HG03135 (cell line): ENCODE measurements around the gene ELMO1.

Source experiments
- ATAC-seq: cut with Tn5 transposase; IDR thresholded peaks from one replicate; pipeline ENCODE4 v1.9.1; 2021; ENCODE audit warnings: mild to moderate bottlenecking, moderate library complexity; ENCODE audit not compliant: unreplicated experiment

Gene ELMO1

GRCh38 chr7:37282093-37282444, 166.6 kb downstream of the ELMO1 start:
- ATAC-seq, result no peak

GRCh38 chr7:37281368-37282092, 167.1 kb downstream of the ELMO1 start:
- no peak for ATAC-seq

- ATAC-seq, result no peak
These were observed 171.2 kb downstream of the ELMO1 start for GRCh38 chr7:37277513-37277912.

- no peak for ATAC-seq
These were observed 173.5 kb downstream of the ELMO1 start for GRCh38 chr7:37275078-37275710.

- no peak for ATAC-seq
These were observed 174.8 kb downstream of the ELMO1 start for GRCh38 chr7:37273891-37274290.

GRCh38 chr7:37269711-37270508, 178.8 kb downstream of the ELMO1 start:
- ATAC-seq, result no peak

- no peak for ATAC-seq
These were observed 181.4 kb downstream of the ELMO1 start for GRCh38 chr7:37267251-37267650.

GRCh38 chr7:37265876-37266275, 182.8 kb downstream of the ELMO1 start:
- ATAC-seq, result no peak

GRCh38 chr7:37265006-37265405, 183.7 kb downstream of the ELMO1 start:
- ATAC-seq, result no peak

GRCh38 chr7:37262181-37262580, 186.5 kb downstream of the ELMO1 start:
- no peak for ATAC-seq

- ATAC-seq, result no peak
These were observed 189.3 kb downstream of the ELMO1 start for GRCh38 chr7:37259319-37259821.

- ATAC-seq, result no peak
These were observed 192.0 kb downstream of the ELMO1 start for GRCh38 chr7:37256631-37257030.

- ATAC-seq, result no peak
These were observed 193.2 kb downstream of the ELMO1 start for GRCh38 chr7:37255327-37255944.

- no peak for ATAC-seq
These were observed 197.4 kb downstream of the ELMO1 start for GRCh38 chr7:37251222-37251621.

- ATAC-seq, result no peak
These were observed 199.4 kb downstream of the ELMO1 start for GRCh38 chr7:37249240-37249639.

GRCh38 chr7:37248396-37248861, 200.2 kb downstream of the ELMO1 start:
- ATAC-seq, result no peak

GRCh38 chr7:37247861-37248260, 200.8 kb downstream of the ELMO1 start:
- ATAC-seq, result no peak

- ATAC-seq, result no peak
These were observed 203.1 kb downstream of the ELMO1 start for GRCh38 chr7:37245590-37245989.

GRCh38 chr7:37236906-37237305, 211.8 kb downstream of the ELMO1 start:
- no peak for ATAC-seq

GRCh38 chr7:37235813-37236212, 212.9 kb downstream of the ELMO1 start:
- no peak for ATAC-seq

GRCh38 chr7:37234928-37235327, 213.7 kb downstream of the ELMO1 start:
- ATAC-seq, result no peak
